Neural cell (in vitro differentiated cells): Measurements from ENCODE around the gene GPER1. TPM values are rescaled to one million over a fixed set of nuclear protein-coding genes. Genes with fewer than 3 reads are reported as not detected.
A peak's percentile ranks its signal among the peaks of the same experiment; 100 is the strongest.

Experiments used
- H2AFZ ChIP-seq: fragments of 200-600, 300-800 bp; sonication (generic), shearing (Covaris generic); 2 replicates; pipeline ENCODE4 v1.6.0; 2014; ENCODE audit warnings: low read depth, mild to moderate bottlenecking, antibody characterized with exemption, low read length, moderate library complexity
- H3F3A ChIP-seq: fragments of 200-600 bp; shearing (Covaris generic); 2 replicates; pipeline ENCODE4 v1.6.1; 2016; ENCODE audit warnings: mild to moderate bottlenecking, moderate library complexity, mixed read lengths, antibody characterized with exemption, low read length; ENCODE audit not compliant: insufficient read depth, poor library complexity, severe bottlenecking
- H3K27ac ChIP-seq: fragments of 200-600, 300-800 bp; sonication (generic), shearing (Covaris generic); 2 replicates; pipeline ENCODE4 v1.5.1; 2014; ENCODE audit warnings: mild to moderate bottlenecking, low read length, moderate library complexity
- H3K27me3 ChIP-seq: fragments of 300-800, 200-600 bp; sonication (generic), shearing (Covaris generic); 2 replicates; pipeline ENCODE4 v1.6.0; 2014; ENCODE audit warnings: mild to moderate bottlenecking, low read depth, low read length, moderate library complexity; ENCODE audit not compliant: insufficient read depth
- H3K36me3 ChIP-seq: fragments of 300-800, 200-600 bp; sonication (generic), shearing (Covaris generic); 2 replicates; pipeline ENCODE4 v1.5.1; 2014; ENCODE audit warnings: mild to moderate bottlenecking, antibody characterized with exemption, low read length, moderate library complexity; ENCODE audit not compliant: insufficient read depth
- H3K4me2 ChIP-seq: fragments of 300-800, 200-600 bp; sonication (generic), shearing (Covaris generic); 2 replicates; pipeline ENCODE4 v1.6.0; 2014; ENCODE audit warnings: mild to moderate bottlenecking, low read length
- H3K4me3 ChIP-seq: fragments of 300-800, 200-600 bp; sonication (generic), shearing (Covaris generic); 2 replicates; pipeline ENCODE4 v1.5.1; 2014; ENCODE audit warnings: mild to moderate bottlenecking, low read length, moderate library complexity
- H3K79me2 ChIP-seq: fragments of 200-600 bp; shearing (Covaris generic); replicated peaks from 2 replicates; pipeline ENCODE4 v1.6.0; 2014; ENCODE audit warnings: mild to moderate bottlenecking, low read length, moderate library complexity; ENCODE audit not compliant: insufficient read depth
- H3K9ac ChIP-seq: fragments of 300-800, 200-600 bp; sonication (generic), shearing (Covaris generic); 2 replicates; pipeline ENCODE4 v1.6.1; 2016; ENCODE audit warnings: mild to moderate bottlenecking, low read length, mixed read lengths
- H3K9me2 ChIP-seq: fragments of 200-600 bp; shearing (Covaris generic); 2 replicates; pipeline ENCODE4 v1.6.1; 2016; ENCODE audit warnings: mild to moderate bottlenecking, low read length, mixed read lengths; ENCODE audit not compliant: insufficient read depth
- H3K9me3 ChIP-seq: fragments of 200-600, 300-800 bp; sonication (generic), shearing (Covaris generic); 2 replicates; pipeline ENCODE4 v1.6.1; 2016; ENCODE audit warnings: mild to moderate bottlenecking, mixed run types, low read length, moderate library complexity, mixed read lengths
- H4K20me1 ChIP-seq: fragments of 200-600 bp; shearing (Covaris generic); 2 replicates; pipeline ENCODE4 v1.6.1; 2016; ENCODE audit warnings: mild to moderate bottlenecking, mixed run types; ENCODE audit not compliant: insufficient read depth
- EP300 ChIP-seq: fragments of 450-650 bp; conservative IDR thresholded peaks from 2 replicates; pipeline ENCODE4 v1.6.1; 2014; ENCODE audit warnings: antibody characterized with exemption, mild to moderate bottlenecking, moderate library complexity; ENCODE audit not compliant: poor library complexity, severe bottlenecking
- EZH2 ChIP-seq: fragments of 200-600, 300-800 bp; shearing (Covaris generic), sonication (generic); IDR thresholded peaks from 2 replicates; pipeline ENCODE4 v1.6.1; 2014; ENCODE audit warnings: antibody characterized with exemption, low read length, borderline replicate concordance, mild to moderate bottlenecking; ENCODE audit not compliant: insufficient read depth, poor library complexity, severe bottlenecking
- MXI1 ChIP-seq: fragments of 450-650 bp; conservative IDR thresholded peaks from 2 replicates; pipeline ENCODE4 v1.6.1; 2014; ENCODE audit warnings: antibody characterized with exemption, mild to moderate bottlenecking; ENCODE audit not compliant: poor library complexity, severe bottlenecking
- POLR2AphosphoS5 ChIP-seq: IDR thresholded peaks from 2 replicates; pipeline ENCODE4 v1.6.1; 2012
- RAD21 ChIP-seq: fragments of 450-650 bp; conservative IDR thresholded peaks from 2 replicates; pipeline ENCODE4 v1.6.1; 2014; ENCODE audit warnings: antibody characterized with exemption, mild to moderate bottlenecking, moderate library complexity
- SMC3 ChIP-seq: fragments of 450-650 bp; conservative IDR thresholded peaks from 2 replicates; pipeline ENCODE4 v1.6.1; 2014; ENCODE audit warnings: antibody characterized with exemption, mild to moderate bottlenecking, moderate library complexity; ENCODE audit not compliant: poor library complexity
- TAF1 ChIP-seq: IDR thresholded peaks from 2 replicates; pipeline ENCODE4 v1.6.1; 2012; ENCODE audit warnings: low read depth
- polyA plus RNA-seq: library from polyadenylated mRNA; depleted of rRNA; stranded (reverse); fragments of >200 nt; gene quantifications from 2 replicates; pipeline ENCODE4 v1.2.3, GENCODE V29; 2014
- TF ChIP-seq, protein P1 (sequence below): fragments of 450-650 bp; IDR thresholded peaks from 2 replicates; pipeline ENCODE4 v1.5.1; 2014; ENCODE audit warnings: antibody characterized with exemption, mild to moderate bottlenecking, moderate library complexity; ENCODE audit not compliant: poor library complexity, severe bottlenecking
- TF ChIP-seq, protein P2 (sequence below): IDR thresholded peaks from 2 replicates; pipeline ENCODE4 v1.6.1; 2012; ENCODE audit warnings: borderline replicate concordance

Gene GPER1
- polyA plus RNA-seq, 1 donor from 2014 or later: not detected

DNA sequence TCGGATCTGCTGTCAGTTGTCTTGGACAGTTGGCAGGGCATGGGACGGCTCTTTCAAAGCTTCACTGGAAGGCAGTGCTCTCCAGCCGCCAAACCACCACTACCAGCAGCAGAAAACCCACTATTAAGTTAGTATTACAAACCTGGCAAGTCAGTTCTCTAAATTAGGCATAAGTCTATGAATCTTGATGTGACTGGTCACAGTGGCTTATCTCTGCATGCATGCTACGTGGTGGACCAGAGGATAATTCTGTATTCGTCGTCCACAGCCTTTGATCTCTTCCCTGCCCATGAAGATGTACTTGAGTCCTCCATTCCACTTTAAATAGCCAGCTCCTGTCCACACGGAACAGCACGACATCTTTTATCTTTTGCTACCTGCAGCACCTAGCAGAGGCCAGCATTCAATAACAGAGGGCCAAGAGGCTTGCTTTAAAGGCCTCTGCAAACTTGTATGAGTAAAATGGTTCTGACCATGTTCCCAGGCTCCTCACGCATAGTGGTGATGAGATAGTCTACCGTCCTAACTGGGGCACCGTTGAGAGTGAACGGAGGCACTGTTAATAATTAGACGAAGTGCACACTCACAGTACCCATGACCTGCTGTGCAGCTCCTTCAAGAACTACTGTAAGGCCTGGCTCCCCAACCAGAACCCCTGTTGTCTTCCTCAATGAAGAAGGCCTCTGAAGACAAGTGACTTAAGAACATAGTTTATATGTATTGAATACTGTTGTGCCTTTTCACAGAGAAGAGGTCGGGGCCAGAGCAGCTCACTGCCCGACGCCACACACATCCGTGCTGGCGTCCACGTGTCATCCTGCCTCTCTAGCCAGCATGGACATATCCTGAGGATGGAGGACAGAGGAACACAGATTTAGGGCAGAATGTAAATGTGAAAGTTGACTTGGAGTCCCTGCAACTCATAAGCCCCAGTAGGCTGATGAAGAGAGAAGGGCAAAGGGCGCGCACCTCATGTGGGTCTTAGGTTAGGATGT lies 42.5 kb upstream of the GPER1 start:
- no peak for TF ChIP-seq EZH2
- no peak for TF ChIP-seq SMC3
- TF ChIP-seq MXI1: no peak
- TF ChIP-seq, protein P1, sequence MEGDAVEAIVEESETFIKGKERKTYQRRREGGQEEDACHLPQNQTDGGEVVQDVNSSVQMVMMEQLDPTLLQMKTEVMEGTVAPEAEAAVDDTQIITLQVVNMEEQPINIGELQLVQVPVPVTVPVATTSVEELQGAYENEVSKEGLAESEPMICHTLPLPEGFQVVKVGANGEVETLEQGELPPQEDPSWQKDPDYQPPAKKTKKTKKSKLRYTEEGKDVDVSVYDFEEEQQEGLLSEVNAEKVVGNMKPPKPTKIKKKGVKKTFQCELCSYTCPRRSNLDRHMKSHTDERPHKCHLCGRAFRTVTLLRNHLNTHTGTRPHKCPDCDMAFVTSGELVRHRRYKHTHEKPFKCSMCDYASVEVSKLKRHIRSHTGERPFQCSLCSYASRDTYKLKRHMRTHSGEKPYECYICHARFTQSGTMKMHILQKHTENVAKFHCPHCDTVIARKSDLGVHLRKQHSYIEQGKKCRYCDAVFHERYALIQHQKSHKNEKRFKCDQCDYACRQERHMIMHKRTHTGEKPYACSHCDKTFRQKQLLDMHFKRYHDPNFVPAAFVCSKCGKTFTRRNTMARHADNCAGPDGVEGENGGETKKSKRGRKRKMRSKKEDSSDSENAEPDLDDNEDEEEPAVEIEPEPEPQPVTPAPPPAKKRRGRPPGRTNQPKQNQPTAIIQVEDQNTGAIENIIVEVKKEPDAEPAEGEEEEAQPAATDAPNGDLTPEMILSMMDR: no peak
- TF ChIP-seq RAD21: no peak
- no peak for TF ChIP-seq EP300
- Histone ChIP-seq H3K4me3 (peak overlapping the region; percentile 80), H3F3A (no peaks in the 10 kb centered on the region), H3K9me2 (no peaks in the 10 kb centered on the region), H3K9me3 (no peaks in the 10 kb centered on the region), H4K20me1 (no peaks in the 10 kb centered on the region), H2AFZ (no peak overlapping the region), H3K27ac (no peak overlapping the region), H3K9ac (peak overlapping the region; percentile 69), H3K4me2 (peak overlapping the region; percentile 55), H3K79me2 (no peaks in the 10 kb centered on the region), H3K27me3 (no peaks in the 10 kb centered on the region), H3K36me3 (no peaks in the 10 kb centered on the region)

DNA sequence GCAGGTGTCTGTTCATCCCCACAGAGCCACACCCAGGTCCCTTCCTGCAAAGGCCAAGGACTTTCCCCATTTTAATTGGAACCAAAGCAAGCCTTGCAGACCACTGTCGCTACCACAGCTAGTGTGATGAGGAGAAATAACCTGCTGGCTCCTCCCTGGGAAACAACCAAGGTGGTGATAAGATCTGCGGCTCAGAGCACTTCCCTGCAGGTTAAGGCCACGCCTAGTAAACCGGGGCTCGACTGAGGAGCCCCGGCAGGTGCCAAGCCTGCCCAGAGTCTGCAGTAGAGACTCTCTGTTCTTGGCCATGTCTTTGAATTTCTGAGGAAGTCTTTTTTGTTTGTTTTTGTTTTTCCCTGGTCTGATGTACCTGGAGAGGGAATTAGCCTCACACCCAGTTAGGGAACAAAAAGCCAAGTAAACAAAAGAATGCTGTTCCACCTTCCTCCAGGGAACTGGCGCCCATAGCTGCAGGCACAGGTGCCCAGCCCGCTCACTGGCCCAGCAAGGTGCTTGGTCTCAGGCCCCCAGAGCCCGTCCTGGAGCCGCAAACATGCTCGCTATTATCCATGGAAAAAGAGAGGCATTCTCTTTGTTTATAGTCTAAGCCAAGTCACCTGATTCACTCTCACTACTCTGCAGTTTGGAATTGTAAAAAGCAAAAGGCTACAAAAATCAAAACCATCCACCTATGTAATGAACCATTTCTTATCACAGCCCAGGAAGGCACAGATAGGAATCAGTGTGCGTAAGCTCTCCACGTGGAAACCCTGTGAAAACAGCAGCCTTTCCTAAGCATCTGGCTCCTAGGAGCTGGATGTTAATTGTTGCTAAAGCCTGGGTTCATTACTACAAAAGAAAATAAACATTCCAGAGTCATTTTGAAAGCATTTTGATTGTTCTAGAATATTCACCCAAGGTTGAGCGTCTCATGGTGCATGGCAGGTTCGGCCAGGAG lies 40.9 kb upstream of the GPER1 start:
- Histone ChIP-seq H3K4me2 (no peak overlapping the region), H3K4me3 (no peak overlapping the region), H3F3A (no peaks in the 10 kb centered on the region), H4K20me1 (no peaks in the 10 kb centered on the region), H3K79me2 (no peaks in the 10 kb centered on the region), H3K9me2 (no peaks in the 10 kb centered on the region), H3K9ac (no peak overlapping the region), H2AFZ (no peak overlapping the region), H3K27me3 (no peaks in the 10 kb centered on the region), H3K36me3 (no peaks in the 10 kb centered on the region), H3K9me3 (no peaks in the 10 kb centered on the region), H3K27ac (no peak overlapping the region)
- TF ChIP-seq EP300 (no peak), SMC3 (no peak), TAF1 (no peak), EZH2 (no peak), RAD21 (no peak), MXI1 (no peak), POLR2AphosphoS5 (no peak)
- TF ChIP-seq, protein P2, sequence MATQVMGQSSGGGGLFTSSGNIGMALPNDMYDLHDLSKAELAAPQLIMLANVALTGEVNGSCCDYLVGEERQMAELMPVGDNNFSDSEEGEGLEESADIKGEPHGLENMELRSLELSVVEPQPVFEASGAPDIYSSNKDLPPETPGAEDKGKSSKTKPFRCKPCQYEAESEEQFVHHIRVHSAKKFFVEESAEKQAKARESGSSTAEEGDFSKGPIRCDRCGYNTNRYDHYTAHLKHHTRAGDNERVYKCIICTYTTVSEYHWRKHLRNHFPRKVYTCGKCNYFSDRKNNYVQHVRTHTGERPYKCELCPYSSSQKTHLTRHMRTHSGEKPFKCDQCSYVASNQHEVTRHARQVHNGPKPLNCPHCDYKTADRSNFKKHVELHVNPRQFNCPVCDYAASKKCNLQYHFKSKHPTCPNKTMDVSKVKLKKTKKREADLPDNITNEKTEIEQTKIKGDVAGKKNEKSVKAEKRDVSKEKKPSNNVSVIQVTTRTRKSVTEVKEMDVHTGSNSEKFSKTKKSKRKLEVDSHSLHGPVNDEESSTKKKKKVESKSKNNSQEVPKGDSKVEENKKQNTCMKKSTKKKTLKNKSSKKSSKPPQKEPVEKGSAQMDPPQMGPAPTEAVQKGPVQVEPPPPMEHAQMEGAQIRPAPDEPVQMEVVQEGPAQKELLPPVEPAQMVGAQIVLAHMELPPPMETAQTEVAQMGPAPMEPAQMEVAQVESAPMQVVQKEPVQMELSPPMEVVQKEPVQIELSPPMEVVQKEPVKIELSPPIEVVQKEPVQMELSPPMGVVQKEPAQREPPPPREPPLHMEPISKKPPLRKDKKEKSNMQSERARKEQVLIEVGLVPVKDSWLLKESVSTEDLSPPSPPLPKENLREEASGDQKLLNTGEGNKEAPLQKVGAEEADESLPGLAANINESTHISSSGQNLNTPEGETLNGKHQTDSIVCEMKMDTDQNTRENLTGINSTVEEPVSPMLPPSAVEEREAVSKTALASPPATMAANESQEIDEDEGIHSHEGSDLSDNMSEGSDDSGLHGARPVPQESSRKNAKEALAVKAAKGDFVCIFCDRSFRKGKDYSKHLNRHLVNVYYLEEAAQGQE: no peak
- TF ChIP-seq, protein P1: no peak
